Endothelial cell of umbilical vein (primary cell): ENCODE data around the gene BRSK2. TPM values are rescaled to one million over a fixed set of nuclear protein-coding genes. Genes with fewer than 3 reads are reported as not detected.

Experiments used
- BruUV-seq: library from RNA; stranded (reverse); fragments of 400-500 nt; replicated peaks from 2 replicates; lab custom pipeline; 2021; lab: Mats Ljungman, UMichigan
- CTCF ChIA-PET: fragments of 300-600, 350-600 bp; sonication (Branson Sonifier 250); formaldehyde crosslinking; loops from one replicate; lab custom pipeline; 2021; ENCODE audit warnings: antibody characterized with exemption, inconsistent platforms; lab: Charles Lee
- POLR2A ChIA-PET: fragments of 300-600, 350-600 bp; sonication (Branson Sonifier 250); formaldehyde crosslinking; loops from one replicate; lab custom pipeline; 2021; ENCODE audit warnings: antibody characterized with exemption, inconsistent platforms; lab: Charles Lee
- DNase-seq: peaks from one replicate; pipeline ENCODE4 v3.0.0-alpha.2; 2011; ENCODE audit warnings: low read depth, low spot score
- FAIRE-seq: peaks from 2 replicates; lab custom pipeline; 2011; peaks lifted over from hg19 to GRCh38; lab: Jason Lieb, UNC
- H2AFZ ChIP-seq: 2 replicates; pipeline ENCODE4 v1.6.0; 2012; ENCODE audit warnings: low read depth, low read length, control low read depth, inconsistent platforms
- H3K27ac ChIP-seq: 2 replicates; pipeline ENCODE4 v1.5.1; 2011; ENCODE audit warnings: low read depth, mild to moderate bottlenecking, control low read depth, low read length, moderate library complexity; ENCODE audit not compliant: insufficient read depth
- H3K27me3 ChIP-seq, 2 experiments: 2 replicates each; pipeline versions ENCODE4 v1.6.0 to v1.6.1; 2011; ENCODE audit warnings: low read length in 2 of 2, mixed read lengths in 1 of 2; ENCODE audit not compliant: control insufficient read depth in 2 of 2, insufficient read depth in 2 of 2
- H3K36me3 ChIP-seq, 2 experiments: 2 replicates in 1 of 2; 3 replicates in 1 of 2; pipeline ENCODE4 v1.5.1; 2011; ENCODE audit warnings: low read length in 2 of 2, mild to moderate bottlenecking in 1 of 2, moderate library complexity in 1 of 2; ENCODE audit not compliant: control insufficient read depth in 2 of 2, insufficient read depth in 2 of 2; ENCODE audit errors: extremely low read depth in 1 of 2
- H3K4me1 ChIP-seq: 3 replicates; pipeline ENCODE4 v1.5.1; 2011; ENCODE audit warnings: mild to moderate bottlenecking, low read length; ENCODE audit not compliant: control insufficient read depth, insufficient read depth; ENCODE audit errors: extremely low read depth
- H3K4me2 ChIP-seq: 2 replicates; pipeline ENCODE4 v1.6.1; 2011; ENCODE audit warnings: low read length, control low read depth, mixed read lengths; ENCODE audit not compliant: insufficient read depth
- H3K4me3 ChIP-seq, 3 experiments: fragments of 200-600 bp in 1 of 3; sonication (generic), shearing (Covaris generic) in 1 of 3; replicated peaks in 1 of 3; 2 replicates each; pipeline ENCODE4 v1.5.1; 2011 to 2016; ENCODE audit warnings: control low read depth in 3 of 3, low read length in 3 of 3, mild to moderate bottlenecking in 2 of 3, inconsistent platforms in 1 of 3, low read depth in 1 of 3, moderate library complexity in 1 of 3; ENCODE audit not compliant: insufficient read depth in 1 of 3
- H3K79me2 ChIP-seq: 2 replicates; pipeline ENCODE4 v1.6.0; 2012; ENCODE audit warnings: low read length, inconsistent platforms; ENCODE audit not compliant: control insufficient read depth, insufficient read depth
- H3K9ac ChIP-seq: replicated peaks from 2 replicates; pipeline ENCODE3; 2011; ENCODE audit warnings: low read length, control low read depth; ENCODE audit not compliant: insufficient read depth; ENCODE audit errors: extremely low read depth
- H3K9me1 ChIP-seq: replicated peaks from 3 replicates; pipeline ENCODE4 v1.6.0; 2011; ENCODE audit warnings: mild to moderate bottlenecking, low read length; ENCODE audit not compliant: control insufficient read depth, insufficient read depth; ENCODE audit errors: extremely low read depth
- H3K9me3 ChIP-seq: replicated peaks from 2 replicates; pipeline ENCODE4 v1.5.1; 2012; ENCODE audit warnings: low read length, inconsistent platforms; ENCODE audit not compliant: control insufficient read depth, insufficient read depth
- H4K20me1 ChIP-seq: replicated peaks from 2 replicates; pipeline ENCODE3; 2011; ENCODE audit warnings: mild to moderate bottlenecking, low read length; ENCODE audit not compliant: control insufficient read depth, insufficient read depth; ENCODE audit errors: extremely low read depth
- CTCF ChIP-seq, 2 donors: IDR thresholded peaks; 1 replicate in 1 of 2; 2 replicates in 1 of 2; pipeline ENCODE4 v1.5.1; 2011; ENCODE audit warnings: low read length in 2 of 2, mild to moderate bottlenecking in 2 of 2, moderate library complexity in 2 of 2, control low read depth in 1 of 2, inconsistent platforms in 1 of 2, low read depth in 1 of 2; ENCODE audit not compliant: insufficient read depth in 1 of 2; ENCODE audit errors: extremely low read depth in 1 of 2
- EZH2 ChIP-seq: IDR thresholded peaks from 2 replicates; pipeline ENCODE4 v1.6.1; 2012; ENCODE audit warnings: borderline replicate concordance, low read depth, mild to moderate bottlenecking, moderate library complexity, low read length, inconsistent platforms; ENCODE audit not compliant: severe bottlenecking
- FOS ChIP-seq: IDR thresholded peaks from 2 replicates; pipeline ENCODE4 v1.6.1; 2011; ENCODE audit warnings: mild to moderate bottlenecking, low read length, moderate library complexity, borderline replicate concordance; ENCODE audit not compliant: insufficient read depth
- GATA2 ChIP-seq: IDR thresholded peaks from 2 replicates; pipeline ENCODE4 v1.7.0; 2011; ENCODE audit warnings: low read depth, mild to moderate bottlenecking, moderate library complexity, mixed read lengths, low read length; ENCODE audit not compliant: insufficient read length, insufficient read depth
- JUN ChIP-seq: IDR thresholded peaks from 2 replicates; pipeline ENCODE4 v1.6.1; 2011; ENCODE audit warnings: borderline replicate concordance, low read depth; ENCODE audit not compliant: insufficient read length, insufficient read depth
- MAX ChIP-seq: IDR thresholded peaks from 2 replicates; pipeline ENCODE4 v1.6.1; 2011; ENCODE audit not compliant: insufficient read depth, insufficient read length
- MYC ChIP-seq: IDR thresholded peaks from one replicate; pipeline ENCODE4 v1.6.1; 2011; ENCODE audit warnings: mild to moderate bottlenecking, low read depth, low read length
- POLR2A ChIP-seq: IDR thresholded peaks from 2 replicates; pipeline ENCODE4 v1.6.1; 2012; ENCODE audit warnings: low read depth, mild to moderate bottlenecking, control low read depth, low read length
- POLR2AphosphoS5 ChIP-seq: IDR thresholded peaks from 2 replicates; pipeline ENCODE4 v1.6.1; 2012; ENCODE audit warnings: low read depth, mild to moderate bottlenecking, control low read depth, low read length, moderate library complexity; ENCODE audit not compliant: insufficient read depth
- dilution Hi-C: fragments of 300-500 bp; cut with MboI; formaldehyde crosslinking; loops from one replicate; pipeline ENCODE4 v1.15.0; 2019; ENCODE audit warnings: low sequenced_read_pairs; ENCODE audit not compliant: extremely low pct_ligation_motif_present
- intact Hi-C: fragments of 100-400 bp; cut with micrococcal nuclease; formaldehyde crosslinking; loops from one replicate; pipeline ENCODE4 v1.10.0; 2022
- polyA plus RNA-seq, 4 experiments: library from polyadenylated mRNA; depleted of rRNA in 3 of 4; stranded (reverse) in 3 of 4; unstranded in 1 of 4; fragments of >200 nt; gene quantifications; 2 replicates each; pipeline versions ENCODE4 v1.2.1 to v1.2.3, GENCODE V29; 2011 to 2012; ENCODE audit warnings: missing spikeins in 1 of 4
- total RNA-seq: library from RNA; stranded (reverse); gene quantifications from 2 replicates; pipeline ENCODE4 v1.2.3, GENCODE V29; 2021

The BRSK2 gene
- total and polyA plus RNA-seq, 2 donors (not counting 3 experiments of a cell fraction or from before 2014, with no cell fraction given): 0.08 to 0.20 TPM

- Histone ChIP-seq H3K79me2 (no peaks in the 10 kb centered on the region), H2AFZ (no peak overlapping the region), H3K36me3 (no peaks in the 10 kb centered on the region), H3K9ac (no peak overlapping the region), H3K4me3 (no peak overlapping the region), H4K20me1 (no peaks in the 10 kb centered on the region), H3K4me2 (no peak overlapping the region), H3K4me1 (no peaks in the 10 kb centered on the region), H3K9me1 (no peaks in the 10 kb centered on the region), H3K9me3 (no peaks in the 10 kb centered on the region), H3K27me3 (no peaks in the 10 kb centered on the region), H3K27ac (no peak overlapping the region)
- BruUV-seq: no TSS peak
- ChIA-PET POLR2A (no interaction called here), CTCF (no interaction called here)
- DNase-seq (no peak), FAIRE-seq (no peak)
- dilution Hi-C loops (no loop called here), intact Hi-C loops (no loop called here)
- TF ChIP-seq EZH2 (no peak), GATA2 (no peak), MYC (no peak), MAX (no peak), CTCF (IDR thresholded peaks at IDR 0.05; ENCODE audit: extremely low read depth in 1 of 2, insufficient read depth in 1 of 2, low read depth in 1 of 2, low read length in 2 of 2) (no peak), JUN (no peak), FOS (no peak), POLR2A (no peak), POLR2AphosphoS5 (no peak)
Measured at GRCh38 chr11:1456176-1456575, 66.4 kb downstream of the BRSK2 start.
